GM10266 (cell line): Measurements from ENCODE around the gene ATG7.

ENCODE experiments used
- DNase-seq: peaks from one replicate; pipeline ENCODE4 v3.0.0; 2012; ENCODE audit errors: extremely low spot score
- CTCF ChIP-seq: IDR thresholded peaks from 2 replicates; pipeline ENCODE4 v1.5.1; 2012; ENCODE audit warnings: mild to moderate bottlenecking, low read depth; ENCODE audit not compliant: control insufficient read depth, insufficient read depth; ENCODE audit errors: missing control alignments

ATG7 gene

GRCh38 chr3:11413071-11413470 is 140.9 kb downstream of the ATG7 start:
- no peak for TF ChIP-seq CTCF
- no peak for DNase-seq

- no peak for DNase-seq
- TF ChIP-seq CTCF = no peak
These were observed 142.9 kb downstream of the ATG7 start for GRCh38 chr3:11415099-11415498.

GRCh38 chr3:11420066-11420465 is 147.9 kb downstream of the ATG7 start:
- no peak for DNase-seq
- TF ChIP-seq CTCF = no peak

GRCh38 chr3:11422291-11422690 is 150.1 kb downstream of the ATG7 start:
- no peak for TF ChIP-seq CTCF

GRCh38 chr3:11423868-11424267 is 151.7 kb downstream of the ATG7 start:
- no peak for DNase-seq
- TF ChIP-seq CTCF = no peak

More at GRCh38 chr3:11422291-11422690, 150.1 kb downstream of the ATG7 start:
- no peak for DNase-seq

- TF ChIP-seq CTCF = no peak
- DNase-seq = no peak
These were observed 152.1 kb downstream of the ATG7 start for GRCh38 chr3:11424277-11424676.

- no peak for TF ChIP-seq CTCF
- DNase-seq = no peak
These were observed 158.0 kb downstream of the ATG7 start for GRCh38 chr3:11430207-11430606.

GRCh38 chr3:11430624-11431023 is 158.4 kb downstream of the ATG7 start:
- TF ChIP-seq CTCF = no peak

More at GRCh38 chr3:11430624-11431023, 158.4 kb downstream of the ATG7 start:
- no peak for DNase-seq
